HG03565 (cell line): Measurements from ENCODE around the gene RIMBP2.

Source experiments
- ATAC-seq: cut with Tn5 transposase; IDR thresholded peaks from one replicate; pipeline ENCODE4 v1.9.1; 2021; ENCODE audit warnings: mild to moderate bottlenecking, moderate library complexity; ENCODE audit not compliant: unreplicated experiment

RIMBP2 gene

GRCh38 chr12:130454296-130454695 is 261.8 kb downstream of the RIMBP2 start:
- no peak for ATAC-seq

- ATAC-seq: no peak
Observed at GRCh38 chr12:130452546-130452945, 263.6 kb downstream of the RIMBP2 start.

GRCh38 chr12:130451001-130451930 is 264.8 kb downstream of the RIMBP2 start:
- no peak for ATAC-seq

GRCh38 chr12:130449291-130449690 is 266.8 kb downstream of the RIMBP2 start:
- ATAC-seq: no peak

- ATAC-seq: no peak
Observed at GRCh38 chr12:130448044-130448821, 267.9 kb downstream of the RIMBP2 start.

- ATAC-seq: no peak
Observed at GRCh38 chr12:130447655-130447965, 268.5 kb downstream of the RIMBP2 start.

- ATAC-seq: no peak
Observed at GRCh38 chr12:130446846-130447654, 269.0 kb downstream of the RIMBP2 start.

GRCh38 chr12:130444986-130445385 is 271.1 kb downstream of the RIMBP2 start:
- no peak for ATAC-seq

- ATAC-seq: no peak
Observed at GRCh38 chr12:130444061-130444460, 272.0 kb downstream of the RIMBP2 start.

GRCh38 chr12:130441771-130442760 is 274.0 kb downstream of the RIMBP2 start:
- ATAC-seq: no peak

- ATAC-seq: no peak
Observed at GRCh38 chr12:130440411-130441080, 275.6 kb downstream of the RIMBP2 start.

GRCh38 chr12:130439250-130439649 is 276.8 kb downstream of the RIMBP2 start:
- ATAC-seq: no peak

GRCh38 chr12:130438711-130439110 is 277.4 kb downstream of the RIMBP2 start:
- no peak for ATAC-seq

GRCh38 chr12:130438243-130438620 is 277.9 kb downstream of the RIMBP2 start:
- ATAC-seq: no peak

- no peak for ATAC-seq
Observed at GRCh38 chr12:130437555-130438242, 278.4 kb downstream of the RIMBP2 start.

GRCh38 chr12:130436741-130437501 is 279.2 kb downstream of the RIMBP2 start:
- ATAC-seq: no peak

GRCh38 chr12:130435826-130436225 is 280.3 kb downstream of the RIMBP2 start:
- no peak for ATAC-seq

GRCh38 chr12:130435331-130435730 is 280.8 kb downstream of the RIMBP2 start:
- ATAC-seq: no peak
